Pancreas (tissue), 10 donors: ENCODE measurements around the gene POLR2C. TPM values are rescaled to one million over a fixed set of nuclear protein-coding genes. Genes with fewer than 3 reads are reported as not detected.

Experiments used
- ATAC-seq, 4 donors: fragments of 200-7000 bp; cut with Tn5 transposase; one replicate each; pipeline versions ENCODE4 v1.8.0 to v1.9.1; 2020; ENCODE audit warnings: mild to moderate bottlenecking in 4 of 4, moderate library complexity in 4 of 4
- DNase-seq, 6 donors: peaks; one replicate each; pipeline ENCODE4 v3.0.0-alpha.2; 2020
- FAIRE-seq: peaks from 2 replicates; lab custom pipeline; 2012; peaks lifted over from hg19 to GRCh38; lab: Jason Lieb, UNC
- H3K27ac ChIP-seq, 4 donors: fragments of 200-600 bp; sonication (generic); 1 replicate in 3 of 4; 2 replicates in 1 of 4; pipeline versions ENCODE4 v1.5.0 to v1.8.0; 2020
- H3K27me3 ChIP-seq, 4 donors: fragments of 200-600 bp; one replicate each; pipeline ENCODE4 v1.8.0; 2021
- H3K36me3 ChIP-seq, 3 donors: fragments of 200-600 bp; sonication (generic) in 1 of 3; one replicate each; pipeline versions ENCODE4 v1.5.0 to v1.8.0; 2020 to 2021
- H3K4me1 ChIP-seq, 3 donors: fragments of 200-600 bp; one replicate each; pipeline ENCODE4 v1.8.0; 2021
- H3K4me3 ChIP-seq, 4 donors: fragments of 200-600 bp; sonication (generic) in 2 of 4; one replicate each; pipeline versions ENCODE4 v1.5.0 to v1.8.0; 2020 to 2021
- H3K9me3 ChIP-seq, 4 donors: fragments of 200-600 bp; one replicate each; pipeline ENCODE4 v1.8.0; 2021
- WGBS, 2 donors: extraction: QIAGEN DNeasy Blood & Tissue Kit; methylation state at CpG; one replicate each; pipeline ENCODE4 v1.1.7; 2013; 5-methylcytosine and 5-hydroxymethylcytosine counted together
- intact Hi-C, 3 donors: fragments of 100-400 bp; cut with DNase I; formaldehyde crosslinking; loops; one replicate each; pipeline versions ENCODE4 v1.11.1 to v1.14.2; 2022
- polyA plus RNA-seq, 2 donors: library from polyadenylated mRNA; stranded (reverse); fragments of 200-250 nt; gene quantifications; one replicate each; pipeline ENCODE4 v1.2.3, GENCODE V29; 2013
- total RNA-seq, 6 donors: library from RNA; stranded (reverse); fragmentation: NEBNext Ultra II Directional in 4 of 6; extraction: Animal tissue kit (Norgen Biotek cat#: 25700) in 4 of 6; gene quantifications; one replicate each; pipeline versions ENCODE4 v1.2.1 to v1.2.4, GENCODE V29; 2021 to 2023
- TF ChIP-seq, protein P1 (sequence below), 4 donors: fragments of 200-600 bp; sonication (generic) in 3 of 4; IDR thresholded peaks; one replicate each; pipeline versions ENCODE4 v1.5.0 to v1.8.0; 2021; ENCODE audit warnings: antibody characterized with exemption in 4 of 4
- donor health status: healthy with polysubstance abuse.
- donor health status: DM: no; HTN: no; CAD: no; lungs with moderate emphysema.
- donor health status: DM: no; HTN: no; CAD: no.
- donor health status: control.
- donor health status: control.
- donor health status: Bipolar disorder and iron deficiency.
- donor health status: DM: yes; HTN: yes; CAD: no.
- donor health status: DM: no; HTN: no; CAD: no.
- donor health status: DM: no; HTN: no; CAD: no.
- donor health status: DM: yes; HTN: yes; CAD: no.

POLR2C gene
- total and polyA plus RNA-seq, 8 donors = 20.4 to 43.9 (median 25.1) TPM

GRCh38 chr16:57479205-57479975 lies 16.9 kb downstream of the POLR2C start:
- DNase-seq (peak in 1 of 6 donors; percentile 72), ATAC-seq (peak; percentile 19 to 61 (median 36)), FAIRE-seq (no peak)
- H3K4me3 ChIP-seq = peak overlapping the region in 2 of 4 donors; percentile 7 to 40
- peaks cover 0 to 4% (median 0%) of the 10 kb centered on the region in 3 donors for H3K36me3 ChIP-seq
- WGBS, 2 donors = 54 to 63% methylated on average over 36 of the region's 36 CpGs
- no peaks in the 10 kb centered on the region for H3K27me3 ChIP-seq
- intact Hi-C loops = no loop called here
- H3K4me1 ChIP-seq = peaks cover 0 to 16% (median 0%) of the 10 kb centered on the region in 3 donors
- peak overlapping the region in 3 of 4 donors; percentile 59 to 76 (median 60) for H3K27ac ChIP-seq
- TF ChIP-seq, protein P1, sequence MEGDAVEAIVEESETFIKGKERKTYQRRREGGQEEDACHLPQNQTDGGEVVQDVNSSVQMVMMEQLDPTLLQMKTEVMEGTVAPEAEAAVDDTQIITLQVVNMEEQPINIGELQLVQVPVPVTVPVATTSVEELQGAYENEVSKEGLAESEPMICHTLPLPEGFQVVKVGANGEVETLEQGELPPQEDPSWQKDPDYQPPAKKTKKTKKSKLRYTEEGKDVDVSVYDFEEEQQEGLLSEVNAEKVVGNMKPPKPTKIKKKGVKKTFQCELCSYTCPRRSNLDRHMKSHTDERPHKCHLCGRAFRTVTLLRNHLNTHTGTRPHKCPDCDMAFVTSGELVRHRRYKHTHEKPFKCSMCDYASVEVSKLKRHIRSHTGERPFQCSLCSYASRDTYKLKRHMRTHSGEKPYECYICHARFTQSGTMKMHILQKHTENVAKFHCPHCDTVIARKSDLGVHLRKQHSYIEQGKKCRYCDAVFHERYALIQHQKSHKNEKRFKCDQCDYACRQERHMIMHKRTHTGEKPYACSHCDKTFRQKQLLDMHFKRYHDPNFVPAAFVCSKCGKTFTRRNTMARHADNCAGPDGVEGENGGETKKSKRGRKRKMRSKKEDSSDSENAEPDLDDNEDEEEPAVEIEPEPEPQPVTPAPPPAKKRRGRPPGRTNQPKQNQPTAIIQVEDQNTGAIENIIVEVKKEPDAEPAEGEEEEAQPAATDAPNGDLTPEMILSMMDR (IDR thresholded peaks at IDR 0.05) = no peak
- no peaks in the 10 kb centered on the region for H3K9me3 ChIP-seq

GRCh38 chr16:57479976-57480753 lies 17.7 kb downstream of the POLR2C start:
- peak; percentile 87 to 94 (median 90) for ATAC-seq
- 19 to 20% methylated on average over 15 of the region's 15 CpGs for WGBS, 2 donors
- Histone ChIP-seq H3K4me1 (peaks cover 0 to 16% (median 3%) of the 10 kb centered on the region in 3 donors), H3K27ac (peak overlapping the region; percentile 22 to 76 (median 60)), H3K27me3 (no peaks in the 10 kb centered on the region), H3K4me3 (peak overlapping the region in 1 of 4 donors; percentile 40), H3K36me3 (no peaks in the 10 kb centered on the region), H3K9me3 (no peaks in the 10 kb centered on the region)
- FAIRE-seq = no peak
- DNase-seq = peak; percentile 79 to 93 (median 84)
- TF ChIP-seq, protein P1 (IDR thresholded peaks at IDR 0.05) = no peak
- intact Hi-C loops = no loop called here

DNA sequence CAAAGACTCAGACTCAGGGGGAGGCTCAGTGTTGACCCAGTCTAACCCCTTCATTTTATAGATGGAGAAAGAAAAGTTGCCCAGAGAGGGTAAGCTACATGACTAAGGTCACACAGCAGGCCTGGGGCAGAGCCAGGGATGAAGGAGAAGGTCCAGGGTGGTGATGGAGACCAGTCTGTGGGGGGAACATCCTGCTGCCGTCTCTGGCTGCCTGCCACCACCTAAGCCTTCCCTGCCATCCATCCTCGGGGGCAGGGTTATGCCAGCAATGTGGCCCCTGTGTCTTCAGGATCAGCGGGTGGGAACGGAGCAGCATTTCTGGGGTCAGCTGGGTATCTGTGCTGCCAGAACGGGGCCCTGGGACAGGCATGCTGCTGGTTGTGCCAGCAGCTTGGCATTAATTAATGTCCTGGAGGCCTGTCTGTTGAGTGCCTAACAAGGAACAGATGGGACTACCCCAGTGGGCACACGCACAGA lies 18.3 kb downstream of the POLR2C start:
- TF ChIP-seq, protein P1 (IDR thresholded peaks at IDR 0.05) = no peak
- peak overlapping the region; percentile 22 to 76 (median 60) for H3K27ac ChIP-seq
- H3K4me3 ChIP-seq = no peak overlapping the region
- WGBS, 2 donors = 36 to 45% methylated on average over 6 of the region's 6 CpGs
- H3K4me1 ChIP-seq = peaks cover 0 to 19% (median 7%) of the 10 kb centered on the region in 3 donors
- ATAC-seq (no peak), FAIRE-seq (no peak), DNase-seq (peak in 1 of 6 donors; percentile 53)
- intact Hi-C loops = no loop called here
- no peaks in the 10 kb centered on the region for H3K36me3 ChIP-seq
- no peaks in the 10 kb centered on the region for H3K27me3 ChIP-seq
- no peaks in the 10 kb centered on the region for H3K9me3 ChIP-seq

DNA sequence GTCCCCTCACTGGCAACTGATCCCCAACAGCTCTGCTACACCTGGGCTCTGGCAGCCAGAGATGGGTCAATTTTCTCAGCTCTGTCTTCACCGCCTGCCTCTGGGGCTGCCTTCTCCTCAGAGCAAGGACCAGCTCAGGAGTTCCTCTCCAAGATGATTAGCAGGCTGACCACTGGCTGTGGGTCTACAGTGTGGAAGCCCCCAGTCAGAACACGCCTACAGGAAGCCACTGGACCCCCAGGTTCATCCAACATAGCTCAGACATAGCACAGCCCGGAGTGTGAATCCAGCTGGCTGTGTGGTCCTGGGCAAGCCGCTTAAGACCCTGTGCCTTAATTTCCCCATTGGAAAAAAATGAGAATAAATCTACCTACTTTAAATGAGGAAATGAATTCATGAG lies 18.9 kb downstream of the POLR2C start:
- Histone ChIP-seq H3K9me3 (no peaks in the 10 kb centered on the region), H3K27ac (no peak overlapping the region), H3K4me3 (no peak overlapping the region), H3K36me3 (no peaks in the 10 kb centered on the region), H3K4me1 (peaks cover 0 to 19% (median 7%) of the 10 kb centered on the region in 3 donors), H3K27me3 (no peaks in the 10 kb centered on the region)
- WGBS, 2 donors = 91 to 94% methylated on average over 4 of the region's 4 CpGs
- FAIRE-seq (no peak), DNase-seq (peak in 1 of 6 donors; percentile 26), ATAC-seq (no peak)
- intact Hi-C loops = no loop called here
- TF ChIP-seq, protein P1 (IDR thresholded peaks at IDR 0.05) = no peak
